SK-N-DZ (cell line): ENCODE results near the gene HK2.
A peak's percentile ranks its signal among the peaks of the same experiment; 100 is the strongest.

Experiments
- DNase-seq: peaks from one replicate; pipeline ENCODE4 v3.0.0-alpha.2; 2015; ENCODE audit warnings: low spot score

The HK2 gene

GRCh38 chr2:74857215-74857614, 23.3 kb downstream of the HK2 start:
- DNase-seq = no peak

- DNase-seq = no peak
Measured at GRCh38 chr2:74857725-74858124, 23.8 kb downstream of the HK2 start.

GRCh38 chr2:74858281-74858680, 24.4 kb downstream of the HK2 start:
- DNase-seq = no peak

GRCh38 chr2:74860079-74860478, 26.2 kb downstream of the HK2 start:
- no peak for DNase-seq

GRCh38 chr2:74860521-74860920, 26.6 kb downstream of the HK2 start:
- DNase-seq = no peak

- no peak for DNase-seq
Measured at GRCh38 chr2:74861531-74861930, 27.6 kb downstream of the HK2 start.

- DNase-seq = peak; percentile 74
Measured at GRCh38 chr2:74862020-74862964, 28.4 kb downstream of the HK2 start.

- DNase-seq = no peak
Measured at GRCh38 chr2:74863802-74864248, 29.9 kb downstream of the HK2 start.

- DNase-seq = no peak
Measured at GRCh38 chr2:74864728-74865722, 31.1 kb downstream of the HK2 start.

- no peak for DNase-seq
Measured at GRCh38 chr2:74865770-74866674, 32.1 kb downstream of the HK2 start.

- DNase-seq = no peak
Measured at GRCh38 chr2:74867841-74868658, 34.1 kb downstream of the HK2 start.

- DNase-seq = no peak
Measured at GRCh38 chr2:74869517-74869916, 35.6 kb downstream of the HK2 start.

GRCh38 chr2:74870951-74871350, 37.0 kb downstream of the HK2 start:
- no peak for DNase-seq

GRCh38 chr2:74871414-74871813, 37.5 kb downstream of the HK2 start:
- no peak for DNase-seq

- no peak for DNase-seq
Measured at GRCh38 chr2:74872389-74872836, 38.5 kb downstream of the HK2 start.

GRCh38 chr2:74873012-74873665, 39.2 kb downstream of the HK2 start:
- DNase-seq = no peak

- DNase-seq = no peak
Measured at GRCh38 chr2:74873678-74874640, 40.0 kb downstream of the HK2 start.
